Measurements from ENCODE around the gene TSPAN4.

TSPAN4 gene

GRCh38 chr11:887589-887988 is 44.9 kb downstream of the TSPAN4 start:
- Histone ChIP-seq H3K4me3 (ENCODE audit: low read depth, low read length) (no peak overlapping the region), H3K27ac (no peak overlapping the region), H3K27me3 (replicated peaks) (no peaks in the 10 kb centered on the region), H3K36me3 (replicated peaks) (no peaks in the 10 kb centered on the region)
- TF ChIP-seq, protein P1, sequence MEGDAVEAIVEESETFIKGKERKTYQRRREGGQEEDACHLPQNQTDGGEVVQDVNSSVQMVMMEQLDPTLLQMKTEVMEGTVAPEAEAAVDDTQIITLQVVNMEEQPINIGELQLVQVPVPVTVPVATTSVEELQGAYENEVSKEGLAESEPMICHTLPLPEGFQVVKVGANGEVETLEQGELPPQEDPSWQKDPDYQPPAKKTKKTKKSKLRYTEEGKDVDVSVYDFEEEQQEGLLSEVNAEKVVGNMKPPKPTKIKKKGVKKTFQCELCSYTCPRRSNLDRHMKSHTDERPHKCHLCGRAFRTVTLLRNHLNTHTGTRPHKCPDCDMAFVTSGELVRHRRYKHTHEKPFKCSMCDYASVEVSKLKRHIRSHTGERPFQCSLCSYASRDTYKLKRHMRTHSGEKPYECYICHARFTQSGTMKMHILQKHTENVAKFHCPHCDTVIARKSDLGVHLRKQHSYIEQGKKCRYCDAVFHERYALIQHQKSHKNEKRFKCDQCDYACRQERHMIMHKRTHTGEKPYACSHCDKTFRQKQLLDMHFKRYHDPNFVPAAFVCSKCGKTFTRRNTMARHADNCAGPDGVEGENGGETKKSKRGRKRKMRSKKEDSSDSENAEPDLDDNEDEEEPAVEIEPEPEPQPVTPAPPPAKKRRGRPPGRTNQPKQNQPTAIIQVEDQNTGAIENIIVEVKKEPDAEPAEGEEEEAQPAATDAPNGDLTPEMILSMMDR (IDR thresholded peaks at IDR 0.05; ENCODE audit: low read depth, low read length, missing control alignments) = no peak
- in situ Hi-C loops (cut with HindIII; ENCODE audit: low pct_ligation_motif_present, low sequenced_read_pairs) = no loop called here
- DNase-seq = no peak

GRCh38 chr11:888310-889212 is 45.9 kb downstream of the TSPAN4 start:
- no peak for DNase-seq
- in situ Hi-C loops (cut with HindIII; ENCODE audit: low pct_ligation_motif_present, low sequenced_read_pairs) = no loop called here
- no peaks in the 10 kb centered on the region for H3K27me3 ChIP-seq (replicated peaks)
- TF ChIP-seq, protein P1 (IDR thresholded peaks at IDR 0.05; ENCODE audit: low read depth, low read length, missing control alignments) = no peak
- no peak overlapping the region for H3K27ac ChIP-seq
- H3K36me3 ChIP-seq (replicated peaks) = no peaks in the 10 kb centered on the region
- H3K4me3 ChIP-seq (ENCODE audit: low read depth, low read length) = no peak overlapping the region

DNA sequence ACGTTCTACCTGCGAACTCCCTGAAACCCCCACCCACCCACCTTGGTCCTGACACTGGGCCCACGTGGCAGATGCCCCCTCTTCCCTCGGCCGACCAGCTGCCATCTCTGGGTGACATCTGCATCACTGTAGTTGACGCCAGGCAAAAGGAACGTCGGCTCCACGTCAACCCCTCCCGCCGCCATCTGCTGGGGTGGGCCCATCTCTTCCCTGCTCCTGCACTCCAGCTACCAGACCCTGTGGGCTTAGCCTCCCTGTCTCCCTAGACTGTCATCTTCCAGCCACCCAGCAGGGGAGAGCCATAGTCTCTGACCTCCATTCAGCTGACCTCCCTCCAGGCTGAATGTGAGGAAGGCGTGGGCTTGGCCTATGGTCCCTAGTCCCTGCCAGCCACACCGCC is 46.6 kb downstream of the TSPAN4 start:
- Histone ChIP-seq H3K36me3 (replicated peaks) (no peaks in the 10 kb centered on the region), H3K4me3 (ENCODE audit: low read depth, low read length) (no peak overlapping the region), H3K27ac (no peak overlapping the region), H3K27me3 (replicated peaks) (no peaks in the 10 kb centered on the region)
- in situ Hi-C loops (cut with HindIII; ENCODE audit: low pct_ligation_motif_present, low sequenced_read_pairs) = no loop called here
- DNase-seq = no peak
- TF ChIP-seq, protein P1 (IDR thresholded peaks at IDR 0.05; ENCODE audit: low read depth, low read length, missing control alignments) = no peak

- no peak overlapping the region for H3K4me3 ChIP-seq (ENCODE audit: low read depth, low read length)
- TF ChIP-seq, protein P1 (IDR thresholded peaks at IDR 0.05; ENCODE audit: low read depth, low read length, missing control alignments) = no peak
- H3K27ac ChIP-seq = no peak overlapping the region
- no peaks in the 10 kb centered on the region for H3K36me3 ChIP-seq (replicated peaks)
- DNase-seq = no peak
- in situ Hi-C loops (cut with HindIII; ENCODE audit: low pct_ligation_motif_present, low sequenced_read_pairs) = no loop called here
- no peaks in the 10 kb centered on the region for H3K27me3 ChIP-seq (replicated peaks)
Measured at GRCh38 chr11:889687-890475, 47.2 kb downstream of the TSPAN4 start.

- DNase-seq = no peak
Measured at GRCh38 chr11:890794-891540, 48.3 kb downstream of the TSPAN4 start.

More at GRCh38 chr11:890794-891540, 48.3 kb downstream of the TSPAN4 start:
- in situ Hi-C loops (cut with HindIII; ENCODE audit: low pct_ligation_motif_present, low sequenced_read_pairs) = no loop called here
- Histone ChIP-seq H3K4me3 (ENCODE audit: low read depth, low read length) (no peak overlapping the region), H3K27me3 (replicated peaks) (no peaks in the 10 kb centered on the region), H3K36me3 (replicated peaks) (no peaks in the 10 kb centered on the region), H3K27ac (no peak overlapping the region)
- TF ChIP-seq, protein P1 (IDR thresholded peaks at IDR 0.05; ENCODE audit: low read depth, low read length, missing control alignments) = no peak
